CD14-positive monocyte (primary cell): ENCODE data around the gene PI4KA. TPM values are rescaled to one million over a fixed set of nuclear protein-coding genes. Genes with fewer than 3 reads are reported as not detected.

Source experiments
- DNase-seq, 3 donors: peaks; one replicate each; pipeline ENCODE4 v3.0.0-alpha.2; 2011 to 2022
- H2AFZ ChIP-seq: 2 replicates; pipeline ENCODE4 v1.6.0; 2012; ENCODE audit warnings: mild to moderate bottlenecking, low read depth, low read length, inconsistent platforms; ENCODE audit not compliant: insufficient read depth, poor library complexity, severe bottlenecking
- H3K27ac ChIP-seq, 2 donors: 1 replicate in 1 of 2; 2 replicates in 1 of 2; pipeline ENCODE4 v1.5.1; 2012 to 2013; ENCODE audit warnings: low read length in 2 of 2, control low read depth in 1 of 2, inconsistent platforms in 1 of 2, low read depth in 1 of 2, mild to moderate bottlenecking in 1 of 2
- H3K27me3 ChIP-seq, 2 donors: one replicate each; pipeline versions ENCODE4 v1.6.0 to v1.6.1; 2011 to 2013; ENCODE audit warnings: low read length in 2 of 2; ENCODE audit not compliant: control insufficient read depth in 2 of 2, insufficient read depth in 2 of 2
- H3K36me3 ChIP-seq, 2 donors: replicated peaks in 1 of 2; 1 replicate in 1 of 2; 2 replicates in 1 of 2; pipeline versions ENCODE4 v1.5.1 to v1.6.1; 2012 to 2013; ENCODE audit warnings: low read length in 2 of 2, control low read depth in 1 of 2, inconsistent platforms in 1 of 2, mild to moderate bottlenecking in 1 of 2; ENCODE audit not compliant: insufficient read depth in 2 of 2, control insufficient read depth in 1 of 2
- H3K4me1 ChIP-seq, 2 donors: 1 replicate in 1 of 2; 2 replicates in 1 of 2; pipeline versions ENCODE4 v1.5.1 to v1.6.1; 2012 to 2013; ENCODE audit warnings: low read length in 2 of 2, control low read depth in 1 of 2, inconsistent platforms in 1 of 2, mild to moderate bottlenecking in 1 of 2, moderate library complexity in 1 of 2; ENCODE audit not compliant: insufficient read depth in 2 of 2, control insufficient read depth in 1 of 2
- H3K4me2 ChIP-seq: replicated peaks from 2 replicates; pipeline ENCODE3; 2012; ENCODE audit warnings: low read length, moderate library complexity, mild to moderate bottlenecking; ENCODE audit not compliant: poor library complexity, severe bottlenecking; ENCODE audit errors: extremely low read depth
- H3K4me3 ChIP-seq, 3 experiments: fragments of 200-600 bp in 1 of 3; sonication (generic) in 1 of 3; replicated peaks in 1 of 3; 1 replicate in 2 of 3; 2 replicates in 1 of 3; pipeline ENCODE4 v1.5.1; 2011 to 2013; ENCODE audit warnings: low read length in 3 of 3, mild to moderate bottlenecking in 3 of 3, control low read depth in 2 of 3, low read depth in 2 of 3, inconsistent platforms in 1 of 3, moderate library complexity in 1 of 3
- H3K79me2 ChIP-seq: 2 replicates; pipeline ENCODE4 v1.6.0; 2012; ENCODE audit warnings: mild to moderate bottlenecking, control low read depth, inconsistent platforms, low read length, moderate library complexity; ENCODE audit not compliant: insufficient read depth
- H3K9ac ChIP-seq: 2 replicates; pipeline ENCODE4 v1.6.0; 2017; ENCODE audit warnings: low read length, mild to moderate bottlenecking; ENCODE audit not compliant: insufficient read depth, poor library complexity, severe bottlenecking
- H3K9me3 ChIP-seq, 2 donors: replicated peaks in 1 of 2; 1 replicate in 1 of 2; 2 replicates in 1 of 2; pipeline versions ENCODE4 v1.5.1 to v1.6.1; 2012 to 2013; ENCODE audit warnings: low read length in 2 of 2, control low read depth in 1 of 2; ENCODE audit not compliant: control insufficient read depth in 1 of 2, insufficient read depth in 1 of 2
- H4K20me1 ChIP-seq: 2 replicates; pipeline ENCODE4 v1.6.0; 2012; ENCODE audit warnings: mild to moderate bottlenecking, low read length, control low read depth, moderate library complexity; ENCODE audit not compliant: insufficient read depth
- H3K27ac Mint-ChIP-seq, 7 donors: one replicate each; pipeline ENCODE4 v1.8.0; 2020; ENCODE audit warnings: mild to moderate bottlenecking in 7 of 7, mixed read lengths in 7 of 7, moderate library complexity in 6 of 7, inconsistent platforms in 2 of 7
- H3K27me3 Mint-ChIP-seq, 3 donors: one replicate each; pipeline ENCODE4 v1.8.0; 2021 to 2022; ENCODE audit warnings: low read depth in 3 of 3, mild to moderate bottlenecking in 3 of 3, mixed read lengths in 3 of 3, moderate library complexity in 3 of 3, inconsistent platforms in 1 of 3
- H3K36me3 Mint-ChIP-seq, 2 donors: one replicate each; pipeline ENCODE4 v1.8.0; 2020; ENCODE audit warnings: mixed read lengths in 2 of 2, inconsistent platforms in 1 of 2, mild to moderate bottlenecking in 1 of 2
- H3K4me1 Mint-ChIP-seq: one replicate; pipeline ENCODE4 v1.8.0; 2020; ENCODE audit warnings: mild to moderate bottlenecking, mixed read lengths
- H3K4me3 Mint-ChIP-seq, 2 donors: one replicate each; pipeline ENCODE4 v1.8.0; 2020; ENCODE audit warnings: mild to moderate bottlenecking in 2 of 2, mixed read lengths in 2 of 2, moderate library complexity in 1 of 2
- H3K9me3 Mint-ChIP-seq, 7 donors: one replicate each; pipeline ENCODE4 v1.8.0; 2020 to 2022; ENCODE audit warnings: mixed read lengths in 7 of 7, mild to moderate bottlenecking in 6 of 7, moderate library complexity in 6 of 7, inconsistent platforms in 2 of 7
- CTCF ChIP-seq: fragments of 200-600 bp; IDR thresholded peaks from one replicate; pipeline ENCODE4 v1.8.0; 2022; ENCODE audit warnings: antibody characterized with exemption, mild to moderate bottlenecking
- WGBS: methylation state at CpG from one replicate; pipeline ENCODE4 v1.1.5; 2013; ENCODE audit warnings: missing lambda C conversion rate; ENCODE audit not compliant: insufficient coverage; 5-methylcytosine and 5-hydroxymethylcytosine counted together
- intact Hi-C, 2 donors: fragments of 100-400 bp; cut with micrococcal nuclease; formaldehyde crosslinking; loops; one replicate each; pipeline versions ENCODE4 v1.15.0 to v1.15.1; 2023
- polyA plus RNA-seq, 3 donors: library from polyadenylated mRNA; depleted of rRNA in 1 of 3; unstranded in 2 of 3; stranded (reverse) in 1 of 3; fragments of 300-500 nt in 2 of 3; fragments of >200 nt in 1 of 3; fragmentation: Illumina TruSeq in 2 of 3; gene quantifications; 1 replicate in 2 of 3; 2 replicates in 1 of 3; pipeline ENCODE4 v1.2.3, GENCODE V29; 2012 to 2021

Gene PI4KA
- polyA plus RNA-seq, 3 donors, result 22.8 to 74.4 (median 38.2) TPM

GRCh38 chr22:20658433-20659222, 200.0 kb downstream of the PI4KA start:
- Histone ChIP-seq H3K4me3 (no peak overlapping the region), H4K20me1 (no peaks in the 10 kb centered on the region), H2AFZ (no peak overlapping the region), H3K9ac (no peak overlapping the region), H3K79me2 (no peaks in the 10 kb centered on the region), H3K27me3 (peaks cover 0 to 13% of the 10 kb centered on the region in 2 donors), H3K9me3 (peaks cover 0 to 1% of the 10 kb centered on the region in 2 donors), H3K4me2 (no peak overlapping the region), H3K27ac (no peak overlapping the region), H3K36me3 (no peaks in the 10 kb centered on the region), H3K4me1 (no peaks in the 10 kb centered on the region)
- intact Hi-C loops, result no loop called here
- Mint-ChIP-seq H3K27me3 (peaks cover 28 to 39% (median 36%) of the 10 kb centered on the region in 3 donors), H3K9me3 (peaks cover 2 to 5% (median 4%) of the 10 kb centered on the region in 7 donors), H3K36me3 (no peaks in the 10 kb centered on the region), H3K4me1 (peaks cover 3% of the 10 kb centered on the region), H3K4me3 (no peak overlapping the region), H3K27ac (no peak overlapping the region)
- DNase-seq, result no peak
- 89% methylated on average over 7 of the region's 11 CpGs for WGBS
- no peak for TF ChIP-seq CTCF

- WGBS, result 83% methylated on average over 5 of the region's 5 CpGs
- no peak overlapping the region for H3K27ac ChIP-seq
- H3K4me2 ChIP-seq, result no peak overlapping the region
- peaks cover 3% of the 10 kb centered on the region for H3K4me1 Mint-ChIP-seq
- H2AFZ ChIP-seq, result no peak overlapping the region
- H4K20me1 ChIP-seq, result no peaks in the 10 kb centered on the region
- H3K9ac ChIP-seq, result no peak overlapping the region
- no peaks in the 10 kb centered on the region for H3K9me3 ChIP-seq
- H3K4me3 Mint-ChIP-seq, result no peak overlapping the region
- H3K36me3 Mint-ChIP-seq, result no peaks in the 10 kb centered on the region
- peaks cover 28 to 34% (median 33%) of the 10 kb centered on the region in 3 donors for H3K27me3 Mint-ChIP-seq
- no peaks in the 10 kb centered on the region for H3K4me1 ChIP-seq
- TF ChIP-seq CTCF, result no peak
- no peak overlapping the region for H3K27ac Mint-ChIP-seq
- H3K27me3 ChIP-seq, result peaks cover 0 to 13% of the 10 kb centered on the region in 2 donors
- DNase-seq, result no peak
- no peak overlapping the region for H3K4me3 ChIP-seq
- intact Hi-C loops, result no loop called here
- H3K79me2 ChIP-seq, result no peaks in the 10 kb centered on the region
- H3K36me3 ChIP-seq, result no peaks in the 10 kb centered on the region
- peaks cover 0 to 4% (median 1%) of the 10 kb centered on the region in 7 donors for H3K9me3 Mint-ChIP-seq
Measured at GRCh38 chr22:20657963-20658362, 200.6 kb downstream of the PI4KA start.

Other genes starting within 250 kb of the PI4KA start
- not detected for gene SERPIND1, start 84.7 kb downstream of the PI4KA start, polyA plus RNA-seq
- 10 to 100 TPM; 22.3 to 32.8 (median 28.9) TPM for gene SNAP29, start 196 bp upstream of the PI4KA start, polyA plus RNA-seq
- 10 to 100 TPM; 26.0 to 37.5 (median 29.4) TPM for gene CRKL, start 58.6 kb upstream of the PI4KA start, polyA plus RNA-seq
- gene AIFM3, start 108.4 kb upstream of the PI4KA start, polyA plus RNA-seq, result 10 to 100 TPM in 1 of 3 donors, 1 to 10 TPM in 2; 2.1 to 40.9 (median 2.3) TPM
- 10 to 100 TPM in 2 of 3 donors, 1 to 10 TPM in 1; 7.1 to 63.3 (median 11.5) TPM for gene LZTR1, start 123.5 kb upstream of the PI4KA start, polyA plus RNA-seq
- 10 to 100 TPM; 18.4 to 22.9 (median 19.8) TPM for gene THAP7, start 143.3 kb upstream of the PI4KA start, polyA plus RNA-seq
- gene P2RX6, start 156.4 kb upstream of the PI4KA start, polyA plus RNA-seq, result not detected
- not detected for gene SLC7A4, start 173.8 kb upstream of the PI4KA start, polyA plus RNA-seq
- gene LRRC74B, start 187.1 kb upstream of the PI4KA start, polyA plus RNA-seq, result not detected